H9 (cell line): ENCODE measurements around the gene LRRC74B. TPM values are rescaled to one million over a fixed set of nuclear protein-coding genes. Genes with fewer than 3 reads are reported as not detected.
"Not testable (repeated sequence)": the region's sequence is repeated elsewhere in the genome, so short reads cannot be mapped to it uniquely, and the experiment has no call there.

ENCODE experiments used
- DNase-seq: peaks from one replicate; pipeline ENCODE4 v3.0.0-alpha.2; 2017
- H2AFZ ChIP-seq: one replicate; pipeline ENCODE4 v1.6.1; 2013; ENCODE audit warnings: mild to moderate bottlenecking, low read length, control low read depth, moderate library complexity
- H2AK5ac ChIP-seq: 2 replicates; pipeline ENCODE4 v1.6.1; 2013; ENCODE audit warnings: low read length, control low read depth, mixed read lengths; ENCODE audit not compliant: insufficient read length
- H2BK120ac ChIP-seq: one replicate; pipeline ENCODE4 v1.6.1; 2013; ENCODE audit warnings: low read depth, mild to moderate bottlenecking, low read length, control low read depth, inconsistent platforms; ENCODE audit not compliant: poor library complexity, severe bottlenecking
- H2BK12ac ChIP-seq: 2 replicates; pipeline ENCODE4 v1.6.1; 2013; ENCODE audit warnings: low read length, control low read depth, mixed read lengths, low read depth; ENCODE audit not compliant: insufficient read length
- H2BK15ac ChIP-seq: 2 replicates; pipeline ENCODE4 v1.6.1; 2013; ENCODE audit warnings: low read depth, low read length, control low read depth
- H2BK20ac ChIP-seq: one replicate; pipeline ENCODE4 v1.6.1; 2013; ENCODE audit warnings: low read depth, mild to moderate bottlenecking, low read length, control low read depth, inconsistent platforms; ENCODE audit not compliant: poor library complexity, severe bottlenecking
- H2BK5ac ChIP-seq: 2 replicates; pipeline ENCODE4 v1.6.1; 2013; ENCODE audit warnings: low read length, control low read depth, mixed read lengths; ENCODE audit not compliant: insufficient read length
- H3K14ac ChIP-seq: 2 replicates; pipeline ENCODE4 v1.6.1; 2013; ENCODE audit warnings: low read length, control low read depth; ENCODE audit not compliant: insufficient read depth
- H3K18ac ChIP-seq: 2 replicates; pipeline ENCODE4 v1.6.1; 2013; ENCODE audit warnings: low read depth, mild to moderate bottlenecking, mixed read lengths, low read length, control low read depth; ENCODE audit not compliant: insufficient read length
- H3K23ac ChIP-seq: 2 replicates; pipeline ENCODE4 v1.6.1; 2013; ENCODE audit warnings: low read length, control low read depth, mixed read lengths, low read depth; ENCODE audit not compliant: insufficient read length
- H3K23me2 ChIP-seq: 2 replicates; pipeline ENCODE4 v1.6.1; 2013; ENCODE audit warnings: low read depth, mild to moderate bottlenecking, mixed read lengths, low read length, control low read depth; ENCODE audit not compliant: insufficient read length, poor library complexity, severe bottlenecking
- H3K27ac ChIP-seq: 2 replicates; pipeline ENCODE4 v1.5.1; 2013; ENCODE audit warnings: low read length, control low read depth, mixed read lengths, low read depth; ENCODE audit not compliant: insufficient read length
- H3K27me3 ChIP-seq: 2 replicates; pipeline ENCODE4 v1.6.1; 2013; ENCODE audit warnings: low read length, control low read depth, inconsistent platforms; ENCODE audit not compliant: insufficient read depth
- H3K4ac ChIP-seq: 2 replicates; pipeline ENCODE4 v1.6.1; 2013; ENCODE audit warnings: low read depth, mild to moderate bottlenecking, control low read depth, inconsistent platforms, low read length, moderate library complexity
- H3K4me1 ChIP-seq: 2 replicates; pipeline ENCODE4 v1.6.1; 2013; ENCODE audit warnings: low read length, control low read depth, inconsistent platforms; ENCODE audit not compliant: insufficient read depth
- H3K4me2 ChIP-seq: 2 replicates; pipeline ENCODE4 v1.6.1; 2013; ENCODE audit warnings: low read length, control low read depth, mixed read lengths; ENCODE audit not compliant: insufficient read length, insufficient read depth
- H3K56ac ChIP-seq: 2 replicates; pipeline ENCODE4 v1.6.1; 2013; ENCODE audit warnings: low read depth, mild to moderate bottlenecking, mixed read lengths, low read length, control low read depth; ENCODE audit not compliant: insufficient read length
- H3K79me1 ChIP-seq: 2 replicates; pipeline ENCODE4 v1.6.1; 2013; ENCODE audit warnings: low read depth, mild to moderate bottlenecking, moderate library complexity, low read length, control low read depth, inconsistent platforms; ENCODE audit not compliant: insufficient read depth, poor library complexity, severe bottlenecking
- H3K79me2 ChIP-seq: 2 replicates; pipeline ENCODE4 v1.6.1; 2013; ENCODE audit warnings: low read length, control low read depth, inconsistent platforms; ENCODE audit not compliant: insufficient read depth
- H3K9ac ChIP-seq: 2 replicates; pipeline ENCODE4 v1.6.1; 2013; ENCODE audit warnings: low read length, control low read depth, mixed read lengths; ENCODE audit not compliant: insufficient read length; ENCODE audit errors: extremely low read depth
- H3K9me3 ChIP-seq: one replicate; pipeline ENCODE4 v1.6.1; 2013; ENCODE audit warnings: low read depth, low read length, inconsistent platforms; ENCODE audit not compliant: control insufficient read depth
- H3T11ph ChIP-seq: one replicate; pipeline ENCODE4 v1.6.1; 2013; ENCODE audit warnings: mild to moderate bottlenecking, low read length, control low read depth, inconsistent platforms
- H4K20me1 ChIP-seq: one replicate; pipeline ENCODE4 v1.6.1; 2013; ENCODE audit not compliant: control insufficient read depth, insufficient read length, insufficient read depth
- H4K5ac ChIP-seq: 2 replicates; pipeline ENCODE4 v1.6.1; 2013; ENCODE audit warnings: low read depth, mild to moderate bottlenecking, mixed read lengths, low read length, control low read depth; ENCODE audit not compliant: insufficient read length
- H4K8ac ChIP-seq: replicated peaks from 2 replicates; pipeline ENCODE4 v1.6.1; 2013; ENCODE audit warnings: low read length, control low read depth, mixed read lengths, low read depth; ENCODE audit not compliant: insufficient read length
- H4K91ac ChIP-seq: 2 replicates; pipeline ENCODE4 v1.6.1; 2013; ENCODE audit warnings: low read depth, mild to moderate bottlenecking, moderate library complexity, mixed read lengths, low read length, control low read depth; ENCODE audit not compliant: insufficient read length
- H3K27ac Mint-ChIP-seq, 3 experiments: 2 replicates in 2 of 3; 3 replicates in 1 of 3; pipeline ENCODE4 v1.8.0; 2020 to 2021; ENCODE audit warnings: mixed read lengths in 3 of 3, mild to moderate bottlenecking in 1 of 3, moderate library complexity in 1 of 3
- H3K27me3 Mint-ChIP-seq: 2 replicates; pipeline ENCODE4 v1.8.0; 2021; ENCODE audit warnings: low read depth, mild to moderate bottlenecking, moderate library complexity, mixed read lengths
- H3K36me3 Mint-ChIP-seq, 3 experiments: 2 replicates in 2 of 3; 3 replicates in 1 of 3; pipeline ENCODE4 v1.8.0; 2020 to 2021; ENCODE audit warnings: low read depth in 3 of 3, mixed read lengths in 3 of 3; ENCODE audit not compliant: insufficient read depth in 1 of 3
- H3K4me1 Mint-ChIP-seq, 2 experiments: 2 replicates each; pipeline ENCODE4 v1.8.0; 2020; ENCODE audit warnings: mixed read lengths in 2 of 2
- H3K4me3 Mint-ChIP-seq, 2 experiments: 2 replicates in 1 of 2; 3 replicates in 1 of 2; pipeline ENCODE4 v1.8.0; 2020 to 2021; ENCODE audit warnings: mild to moderate bottlenecking in 2 of 2, mixed read lengths in 2 of 2, moderate library complexity in 1 of 2
- H3K9me3 Mint-ChIP-seq, 2 experiments: 2 replicates in 1 of 2; 3 replicates in 1 of 2; pipeline ENCODE4 v1.8.0; 2020; ENCODE audit warnings: mild to moderate bottlenecking in 2 of 2, mixed read lengths in 2 of 2, moderate library complexity in 1 of 2
- WGBS: extraction: QIAGEN DNeasy Blood & Tissue Kit; methylation state at CpG from one replicate; pipeline ENCODE4 v1.1.7; 2013; ENCODE audit warnings: missing lambda C conversion rate, low lambda C conversion rate, mixed read lengths; ENCODE audit not compliant: insufficient read length; ENCODE audit errors: extremely low coverage; 5-methylcytosine and 5-hydroxymethylcytosine counted together
- total RNA-seq: library from RNA; stranded (reverse); gene quantifications from 2 replicates; pipeline ENCODE4 v1.2.1, GENCODE V29; 2021

Gene LRRC74B
- total RNA-seq, 1 experiment from 2014 or later: not detected

DNA sequence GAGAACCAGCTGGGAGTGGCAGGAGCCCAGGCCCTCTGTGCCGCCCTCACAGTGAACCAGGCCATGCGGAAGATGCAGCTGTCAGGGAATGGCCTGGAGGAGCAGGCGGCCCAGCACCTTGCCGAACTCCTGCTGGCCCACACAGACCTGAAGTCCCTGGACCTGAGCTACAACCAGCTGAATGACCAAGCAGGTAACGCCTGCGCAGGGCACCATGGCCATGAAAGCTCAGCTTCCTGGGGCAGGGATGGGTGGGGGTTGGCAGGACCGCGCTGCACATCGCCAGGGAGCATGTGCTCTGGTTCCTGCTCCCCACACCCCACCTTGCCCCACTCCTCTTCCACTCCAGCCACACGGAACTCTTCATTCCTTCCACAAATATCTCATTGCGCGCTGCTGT lies 3.2 kb downstream of the LRRC74B start:
- not testable (repeated sequence) for H2BK12ac ChIP-seq, H3K79me1 ChIP-seq, H3K36me3 Mint-ChIP-seq, H4K8ac ChIP-seq, H3K4ac ChIP-seq, H4K20me1 ChIP-seq, H3K4me3 Mint-ChIP-seq, H3K4me1 ChIP-seq, H3K27me3 ChIP-seq, H3T11ph ChIP-seq, H2AK5ac ChIP-seq, H3K56ac ChIP-seq, H2AFZ ChIP-seq, H3K23ac ChIP-seq, H4K91ac ChIP-seq, H2BK15ac ChIP-seq, H2BK120ac ChIP-seq, H3K14ac ChIP-seq, H3K9me3 Mint-ChIP-seq, H4K5ac ChIP-seq, H3K18ac ChIP-seq, H3K27ac Mint-ChIP-seq, H2BK20ac ChIP-seq, H3K79me2 ChIP-seq, H3K9ac ChIP-seq, DNase-seq, H3K4me2 ChIP-seq, H2BK5ac ChIP-seq, H3K23me2 ChIP-seq, H3K9me3 ChIP-seq, H3K27ac ChIP-seq
- whole genome bisulfite sequencing: no CpG with 5 or more reads among the region's 12 CpGs
- Mint-ChIP-seq H3K27me3 (peaks cover 14% of the 10 kb centered on the region), H3K4me1 (peaks cover 31 to 35% of the 10 kb centered on the region in 2 experiments)
